HG03439 (cell line): ENCODE data around the gene PPP3CA.

ENCODE experiments used
- ATAC-seq: cut with Tn5 transposase; IDR thresholded peaks from one replicate; pipeline ENCODE4 v1.9.1; 2021; ENCODE audit warnings: mild to moderate bottlenecking, moderate library complexity; ENCODE audit not compliant: unreplicated experiment

The PPP3CA gene

GRCh38 chr4:101289306-101289705 lies 58.0 kb downstream of the PPP3CA start:
- ATAC-seq = no peak

GRCh38 chr4:101288365-101289145 lies 58.8 kb downstream of the PPP3CA start:
- ATAC-seq = no peak

- ATAC-seq = no peak
Measured at GRCh38 chr4:101287324-101287723, 60.0 kb downstream of the PPP3CA start.

GRCh38 chr4:101286663-101287062 lies 60.7 kb downstream of the PPP3CA start:
- no peak for ATAC-seq

GRCh38 chr4:101285985-101286384 lies 61.3 kb downstream of the PPP3CA start:
- no peak for ATAC-seq

- ATAC-seq = no peak
Measured at GRCh38 chr4:101284546-101284945, 62.8 kb downstream of the PPP3CA start.

- no peak for ATAC-seq
Measured at GRCh38 chr4:101283434-101283833, 63.9 kb downstream of the PPP3CA start.

GRCh38 chr4:101282076-101282844 lies 65.1 kb downstream of the PPP3CA start:
- no peak for ATAC-seq

- ATAC-seq = no peak
Measured at GRCh38 chr4:101280866-101281600, 66.3 kb downstream of the PPP3CA start.

GRCh38 chr4:101279377-101279871 lies 67.9 kb downstream of the PPP3CA start:
- peak; percentile 69 for ATAC-seq

- ATAC-seq = no peak
Measured at GRCh38 chr4:101277671-101278070, 69.7 kb downstream of the PPP3CA start.

GRCh38 chr4:101276661-101277060 lies 70.7 kb downstream of the PPP3CA start:
- ATAC-seq = no peak

- no peak for ATAC-seq
Measured at GRCh38 chr4:101274888-101275752, 72.2 kb downstream of the PPP3CA start.

GRCh38 chr4:101271516-101271915 lies 75.8 kb downstream of the PPP3CA start:
- no peak for ATAC-seq

- no peak for ATAC-seq
Measured at GRCh38 chr4:101269682-101270081, 77.6 kb downstream of the PPP3CA start.

- no peak for ATAC-seq
Measured at GRCh38 chr4:101265816-101266172, 81.5 kb downstream of the PPP3CA start.

- ATAC-seq = no peak
Measured at GRCh38 chr4:101264993-101265815, 82.1 kb downstream of the PPP3CA start.

GRCh38 chr4:101264512-101264911 lies 82.8 kb downstream of the PPP3CA start:
- no peak for ATAC-seq

GRCh38 chr4:101262683-101263082 lies 84.6 kb downstream of the PPP3CA start:
- ATAC-seq = no peak

- ATAC-seq = peak; percentile 92
Measured at GRCh38 chr4:101259876-101260275, 87.5 kb downstream of the PPP3CA start.
